ENCODE measurements around the gene MAST4.

MAST4 gene

DNA sequence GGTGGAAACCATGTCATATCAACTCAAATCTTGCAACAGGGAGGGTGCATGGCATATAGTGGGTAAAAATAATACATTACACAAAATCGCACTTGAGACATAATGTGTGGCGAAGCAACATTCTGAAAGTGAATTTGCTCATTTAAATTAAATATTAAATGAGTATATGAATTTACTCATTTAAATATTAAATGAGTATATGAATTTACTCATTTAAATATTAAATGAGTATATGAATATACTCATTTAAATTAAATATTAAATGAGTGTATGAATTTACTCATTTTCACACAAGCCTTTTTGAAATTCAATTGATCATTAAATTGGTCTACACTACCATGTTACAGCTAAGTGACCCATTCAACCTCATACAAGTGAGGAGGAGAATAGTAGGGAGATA is 10.5 kb downstream of the MAST4 start:
- no peak for DNase-seq

DNA sequence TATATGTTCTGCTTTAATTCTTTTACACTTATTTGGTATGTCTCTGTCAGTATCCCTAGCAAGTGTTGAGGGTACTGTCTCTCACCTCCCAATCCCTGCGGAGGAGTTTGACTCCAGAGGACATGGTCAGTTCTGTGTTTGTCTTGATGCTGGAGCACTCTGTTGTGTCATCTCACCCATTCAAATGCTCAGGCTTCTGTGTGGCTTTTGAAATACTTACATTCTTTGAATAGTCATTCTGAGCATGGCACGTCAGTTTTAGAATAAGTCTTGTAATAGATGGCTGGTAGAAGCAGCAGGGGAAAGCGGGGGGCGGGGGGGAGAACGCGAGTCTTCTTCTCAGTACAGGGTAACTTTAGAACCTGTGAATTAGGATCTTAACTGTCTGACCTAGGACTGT is 12.3 kb downstream of the MAST4 start:
- DNase-seq, result no peak

DNA sequence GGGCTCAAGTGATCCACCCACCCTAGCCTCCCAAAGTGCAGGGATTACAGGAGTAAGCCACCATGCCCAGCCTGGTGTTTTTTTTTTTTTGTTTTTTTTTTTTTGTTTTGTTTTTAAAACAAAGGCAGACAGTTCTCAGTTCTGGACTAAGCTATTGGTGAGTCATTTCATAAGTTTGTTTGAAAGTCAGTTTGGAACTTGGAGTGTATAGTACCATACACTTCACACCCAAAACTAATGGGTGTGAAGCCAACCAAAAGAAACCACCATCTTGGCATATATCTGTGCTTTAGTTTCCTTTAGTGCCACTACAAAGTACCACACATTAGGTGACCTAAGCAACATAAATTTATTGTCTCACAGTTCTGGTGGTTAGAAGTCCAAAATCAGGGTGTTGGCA is 13.4 kb downstream of the MAST4 start:
- no peak for DNase-seq

DNA sequence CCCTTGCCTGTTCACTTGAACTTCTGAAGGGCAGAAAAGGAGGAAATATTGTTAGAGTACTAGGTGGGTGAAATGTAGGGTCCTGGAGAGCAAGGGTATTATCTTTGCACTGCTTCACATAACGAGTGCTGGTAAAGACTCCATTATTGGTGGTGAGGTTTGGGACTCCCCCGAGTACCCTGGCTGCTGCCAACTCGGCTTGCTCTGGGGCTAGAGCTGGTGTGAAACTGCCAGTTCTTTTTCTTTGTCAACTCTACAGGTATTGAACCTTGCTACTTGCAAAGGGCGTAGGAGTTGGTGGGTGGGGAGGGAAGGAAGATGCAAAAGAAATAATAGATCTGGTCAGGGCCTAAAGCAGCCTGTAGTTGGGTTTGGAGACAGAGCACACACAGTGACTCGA is 16.0 kb downstream of the MAST4 start:
- DNase-seq, result no peak

DNA sequence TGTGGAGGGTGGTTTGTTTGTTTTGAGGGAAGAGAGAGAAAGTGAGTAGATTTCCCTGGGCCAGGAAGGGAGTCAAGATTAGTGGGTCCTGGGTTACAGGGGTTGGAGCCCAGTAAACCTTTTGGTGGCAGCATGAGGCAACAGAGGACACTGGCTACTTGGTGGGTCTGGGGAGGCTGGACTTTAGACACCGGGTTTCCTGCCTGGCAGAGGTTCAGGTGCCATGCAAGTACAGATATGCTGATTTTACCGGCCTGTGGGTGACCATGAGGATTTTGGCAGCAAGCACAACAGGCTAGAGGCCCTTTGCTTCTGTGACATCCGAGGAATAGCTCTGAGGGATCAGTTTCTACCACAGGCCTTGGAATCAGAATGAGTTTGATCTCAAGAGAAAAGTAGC is 18.9 kb downstream of the MAST4 start:
- no peak for DNase-seq

DNA sequence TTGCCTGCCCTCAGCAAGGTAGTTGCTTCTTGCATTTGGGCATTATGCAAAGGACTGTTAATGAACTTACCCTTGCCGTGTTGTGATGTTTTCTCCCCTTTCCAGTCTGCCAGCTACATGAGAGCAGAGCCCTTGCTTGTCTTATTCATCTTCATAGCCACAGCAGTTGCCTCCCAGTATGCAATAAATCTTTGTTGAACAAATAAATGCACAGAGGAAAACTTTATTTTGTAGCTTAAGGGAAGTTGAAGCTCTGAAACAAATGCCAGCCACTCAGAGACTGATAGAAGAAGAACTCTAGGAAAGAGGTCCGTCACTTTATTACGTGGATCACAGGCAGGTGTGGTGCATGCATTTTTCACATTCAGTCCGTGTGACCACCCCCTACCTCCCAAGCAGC is 19.7 kb downstream of the MAST4 start:
- no peak for DNase-seq

DNA sequence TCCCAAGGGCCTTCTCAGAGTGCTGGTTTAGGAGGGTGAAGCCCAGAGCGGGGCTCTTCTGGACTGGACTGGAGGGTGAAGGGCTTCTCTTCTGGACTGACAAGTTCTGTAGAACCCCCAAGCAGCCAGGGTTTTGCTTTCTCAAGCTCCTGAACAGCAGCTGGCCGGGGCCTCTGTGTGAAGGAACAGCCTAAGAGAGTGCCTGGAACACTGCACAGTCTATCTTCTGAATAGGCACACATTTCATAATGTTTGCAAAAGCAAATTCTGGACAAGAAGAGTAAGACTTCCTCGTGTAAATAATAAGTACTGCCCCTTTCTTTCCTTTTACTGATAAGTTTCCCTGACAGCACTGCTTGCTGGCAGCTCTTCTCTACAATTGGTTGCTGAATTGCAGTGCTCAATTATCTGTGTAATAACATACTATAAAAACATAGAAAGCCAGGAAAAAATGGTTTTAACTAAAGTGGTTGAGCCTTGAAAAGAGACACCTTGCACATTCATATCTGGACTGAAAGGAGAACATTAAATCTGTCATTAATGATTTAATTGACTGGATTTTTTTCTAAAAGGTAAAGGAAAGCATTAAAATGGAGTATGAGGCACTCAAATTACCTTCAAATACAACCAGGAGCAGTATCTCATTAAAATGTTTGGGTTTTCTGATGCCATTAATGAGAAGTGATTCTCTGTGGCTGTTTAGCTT is 20.5 kb downstream of the MAST4 start:
- DNase-seq, result no peak

DNA sequence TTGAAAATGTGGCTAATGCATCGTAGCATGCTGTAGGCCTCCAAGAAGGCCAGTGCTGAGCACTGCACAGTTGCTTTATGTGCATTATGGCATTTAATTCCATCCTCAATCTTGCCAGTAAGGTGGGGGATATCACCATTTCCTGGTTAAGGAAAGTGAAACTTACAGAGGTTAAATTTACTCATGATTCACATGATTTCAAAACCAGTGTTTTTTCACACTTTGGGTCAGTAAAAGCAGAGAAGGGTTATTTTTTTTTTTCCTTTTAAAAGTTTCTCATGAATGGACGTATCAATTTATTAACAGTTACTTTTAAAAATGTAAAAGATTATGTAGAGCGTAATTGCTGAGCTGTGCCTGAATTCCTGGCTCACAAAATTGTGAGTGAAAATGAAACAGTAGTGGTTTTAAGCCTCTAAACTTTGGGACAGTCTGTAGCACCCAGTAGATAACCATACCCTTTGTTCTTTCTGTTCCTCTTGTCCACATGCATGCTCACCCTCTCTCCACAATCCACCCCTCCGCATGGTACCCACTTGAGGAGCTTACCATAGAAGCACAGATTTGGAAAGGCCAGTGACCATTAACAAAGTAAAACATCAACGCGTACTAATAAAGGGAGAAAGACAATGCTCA is 21.2 kb downstream of the MAST4 start:
- peak in 1 of 2 donors; percentile 9 for DNase-seq

DNA sequence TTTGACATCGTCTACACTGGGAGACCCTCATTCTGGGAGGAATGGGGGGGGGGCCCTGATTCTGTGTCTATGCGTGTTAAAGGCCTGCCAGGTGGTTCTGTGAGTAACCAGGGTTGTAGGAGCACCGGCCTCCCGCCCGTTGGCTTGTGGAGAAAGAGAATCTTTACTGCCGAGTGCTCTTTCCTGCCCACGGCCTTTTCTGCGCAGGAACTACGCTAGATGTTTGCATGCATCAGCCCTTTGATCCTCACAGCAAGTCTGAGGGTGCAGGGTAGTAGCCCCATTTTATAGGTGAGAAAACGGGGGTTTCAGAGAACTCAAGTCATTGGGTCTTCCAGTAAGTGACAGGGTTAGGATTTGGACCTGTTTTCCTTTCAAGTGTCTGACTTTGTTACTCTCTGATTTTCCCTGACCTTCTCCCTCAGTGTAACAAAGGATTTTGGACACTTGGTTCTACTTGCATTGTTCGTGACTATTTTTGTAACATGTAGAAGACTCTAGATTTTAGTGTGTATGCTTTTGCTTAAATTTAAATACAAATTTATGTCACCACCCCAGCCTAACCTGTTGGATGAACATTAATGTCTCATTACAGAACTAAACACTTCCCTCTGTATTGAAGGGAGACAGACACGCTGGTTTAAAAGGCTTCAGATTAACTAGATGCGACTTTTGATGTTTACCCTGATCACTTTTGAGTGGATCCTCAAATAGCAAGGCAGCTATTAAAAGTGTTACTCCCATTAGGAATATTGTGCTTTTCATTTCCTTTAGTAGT is 22.0 kb downstream of the MAST4 start:
- DNase-seq, result no peak

DNA sequence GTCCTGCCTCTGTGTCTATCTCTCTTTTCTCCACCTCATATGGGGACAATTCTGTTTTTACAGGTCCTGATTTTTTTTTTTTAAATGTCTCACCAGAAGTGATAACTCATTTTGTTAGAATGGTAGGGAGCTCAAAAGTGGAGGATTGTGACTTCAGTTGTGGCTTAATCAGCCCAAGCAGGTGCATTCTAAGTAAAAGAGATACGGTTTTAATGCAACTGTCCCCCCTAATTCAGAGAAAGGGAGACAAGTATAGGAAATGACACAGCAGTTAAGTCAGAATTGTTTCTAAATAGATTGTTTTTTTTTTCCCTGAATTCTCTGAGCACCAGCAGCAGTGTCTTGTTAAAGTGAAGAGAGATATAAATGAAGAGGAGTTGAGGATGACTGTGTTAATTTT is 24.5 kb downstream of the MAST4 start:
- DNase-seq, result no peak

DNA sequence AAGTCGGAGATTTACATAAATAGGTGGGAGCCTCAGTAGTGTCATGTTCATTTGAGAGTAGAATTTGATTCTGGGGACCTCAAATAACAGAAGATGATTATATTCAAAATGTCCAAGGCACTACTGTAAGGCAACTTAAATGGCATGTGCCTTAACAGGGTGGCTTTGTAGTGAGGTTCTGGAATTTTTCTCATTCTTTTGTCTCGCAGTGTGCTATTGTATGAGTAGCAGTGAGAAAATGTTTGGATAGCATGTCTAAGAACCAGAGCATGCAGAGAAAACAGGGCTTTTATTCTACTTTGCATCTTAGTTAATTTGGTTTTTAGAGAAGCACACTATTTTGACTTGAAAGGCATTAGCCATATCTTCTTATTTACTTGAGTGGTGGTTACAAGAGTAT is 25.0 kb downstream of the MAST4 start:
- DNase-seq, result no peak

DNA sequence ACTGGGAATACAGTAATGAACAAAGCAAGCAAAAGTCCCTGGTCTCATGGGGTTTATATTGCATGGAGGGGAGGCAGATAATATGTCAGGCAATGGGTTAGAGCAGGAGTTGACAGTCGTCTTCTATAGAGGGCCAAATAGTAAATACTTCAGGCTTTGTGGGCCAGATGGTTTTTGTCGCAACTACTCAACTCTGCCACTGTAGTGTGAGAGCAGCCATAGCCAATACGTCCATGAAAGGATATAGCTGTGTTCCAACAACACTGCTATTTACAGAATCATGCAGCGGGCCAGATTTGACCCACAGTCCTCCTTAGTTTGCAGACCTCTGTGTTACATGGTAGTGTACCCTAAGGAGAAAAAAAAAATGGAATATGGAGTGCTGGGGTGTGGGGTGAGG is 25.5 kb downstream of the MAST4 start:
- no peak for DNase-seq

DNA sequence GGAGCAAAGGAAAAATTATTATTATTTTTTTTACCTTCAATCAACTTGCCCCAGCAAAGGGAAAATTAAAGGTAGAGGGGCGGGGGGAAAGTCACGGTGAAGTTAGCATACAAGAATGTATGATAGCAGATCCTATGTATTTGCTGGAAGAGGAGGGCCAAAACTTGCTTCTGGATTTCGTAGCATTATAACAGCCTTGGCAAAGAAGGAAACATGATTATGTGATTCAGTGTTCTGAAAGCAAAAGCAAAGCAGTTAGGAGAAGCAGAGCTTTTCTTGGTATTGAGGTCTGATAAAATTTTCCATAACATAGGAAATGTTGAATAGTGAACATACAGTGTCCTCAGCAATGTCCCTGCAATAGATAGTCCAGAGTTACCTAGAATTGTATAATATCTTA is 32.4 kb downstream of the MAST4 start:
- no peak for DNase-seq

DNA sequence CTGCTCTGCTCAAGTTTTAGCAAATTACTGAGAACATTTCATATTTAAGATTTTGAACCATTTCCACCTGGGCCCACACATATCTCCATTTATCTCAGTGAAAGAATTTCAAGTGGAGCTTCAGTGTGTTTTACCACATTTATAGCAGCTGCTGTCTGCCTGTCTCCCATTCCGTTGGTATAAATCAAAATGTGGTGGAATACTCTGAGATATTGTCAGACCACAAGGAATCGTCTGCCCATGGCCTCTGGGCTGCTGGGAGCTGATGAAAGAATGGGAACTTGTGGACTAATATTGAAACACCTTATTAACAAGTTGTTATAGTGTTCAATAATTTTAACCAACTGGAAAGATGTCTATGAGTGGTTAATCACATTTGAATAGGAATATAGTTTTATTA is 33.3 kb downstream of the MAST4 start:
- DNase-seq, result no peak

DNA sequence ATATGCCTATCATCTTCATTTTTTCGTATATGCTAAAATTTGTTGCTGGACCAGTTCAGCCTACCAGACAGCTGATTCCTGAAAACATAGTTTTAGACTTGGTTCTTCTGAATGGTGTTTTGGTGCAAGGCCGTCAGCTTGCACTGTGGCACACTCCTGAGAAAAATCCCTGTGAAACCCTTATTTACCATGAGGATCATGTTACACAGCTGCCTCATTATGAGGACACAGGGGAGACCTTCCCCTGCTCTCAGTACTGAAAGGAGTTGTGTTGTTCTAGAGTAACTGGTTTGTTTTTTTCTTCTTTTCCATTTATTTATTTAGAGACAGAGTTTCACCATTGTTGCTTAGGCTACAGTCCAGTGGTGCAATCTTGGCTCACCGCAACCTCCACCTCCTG is 37.6 kb downstream of the MAST4 start:
- no peak for DNase-seq

DNA sequence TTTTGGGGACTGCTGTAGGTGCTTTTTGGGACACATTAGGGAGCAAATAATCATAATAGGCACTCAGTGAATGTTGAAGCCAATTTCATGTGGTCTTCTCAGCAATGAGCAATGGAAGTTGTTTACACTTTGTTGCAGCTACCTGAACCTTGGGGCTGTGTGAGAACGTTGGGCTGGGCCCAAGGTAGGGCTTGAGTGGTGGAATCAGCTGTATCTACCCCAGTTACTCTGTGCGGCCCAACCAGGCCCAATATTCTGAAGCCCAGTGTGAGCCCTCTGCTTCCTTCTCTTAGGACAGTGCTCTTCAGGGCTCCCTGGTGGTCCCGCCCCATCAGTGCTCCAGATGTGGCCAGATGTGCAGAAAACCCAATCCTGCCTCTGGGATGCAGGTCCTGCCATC is 38.4 kb downstream of the MAST4 start:
- no peak for DNase-seq

DNA sequence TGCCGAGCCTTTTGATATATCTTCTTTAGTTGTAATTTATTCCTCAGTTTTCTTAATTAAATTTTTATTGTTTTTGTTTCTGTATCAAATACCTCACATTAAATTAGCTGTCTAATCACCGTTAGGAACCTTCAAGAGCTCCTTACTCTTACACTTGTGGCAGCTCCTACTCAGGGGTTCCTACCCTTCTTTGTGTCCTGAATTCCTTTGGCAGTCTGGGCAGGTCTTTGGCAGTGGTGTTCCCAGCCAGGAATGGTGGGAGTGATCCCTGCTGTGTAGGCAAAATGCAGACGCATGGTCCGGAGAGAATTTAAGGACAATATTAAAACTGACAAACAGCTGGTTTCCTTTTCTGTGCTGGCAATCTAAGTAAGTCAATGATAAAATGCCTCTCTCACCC is 41.8 kb downstream of the MAST4 start:
- no peak for DNase-seq

DNA sequence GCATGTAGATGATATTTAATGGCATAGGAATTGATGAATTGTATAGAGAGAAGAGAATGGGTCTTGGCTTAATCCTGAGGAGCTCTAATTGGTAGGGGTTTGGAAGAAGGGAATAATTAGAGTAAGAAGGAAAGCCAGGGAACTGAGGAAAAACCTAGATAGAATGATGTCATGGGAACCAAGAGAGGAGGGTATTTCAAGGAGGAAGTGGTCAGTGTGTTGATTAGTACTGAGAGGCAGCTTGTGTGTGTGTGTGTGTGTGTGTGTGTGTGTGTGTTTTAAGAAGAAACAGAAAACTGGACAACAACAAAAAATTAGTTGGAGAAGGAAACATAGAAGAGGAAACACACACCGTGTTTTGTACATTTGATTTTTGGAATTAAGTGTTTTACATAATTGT is 42.8 kb downstream of the MAST4 start:
- DNase-seq, result peak; percentile 60 to 61

DNA sequence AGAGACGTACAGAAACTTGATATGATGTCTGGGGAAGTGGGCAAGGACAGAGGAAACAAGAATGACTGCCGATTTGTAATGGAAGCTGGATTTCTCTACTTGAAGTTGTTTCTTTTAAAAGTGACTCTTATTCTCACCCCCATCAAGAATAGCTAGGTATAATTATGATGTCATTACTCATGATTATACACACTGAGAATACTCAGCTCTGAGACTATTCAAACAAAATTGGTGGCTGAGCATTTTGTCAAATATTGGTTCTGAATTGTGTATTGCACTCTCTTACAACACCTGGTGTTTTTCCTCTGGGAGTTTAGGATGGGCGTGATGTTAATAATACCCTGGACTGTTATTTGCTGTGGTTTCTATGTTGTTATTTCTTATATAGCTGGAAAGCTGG is 46.3 kb downstream of the MAST4 start:
- no peak for DNase-seq

DNA sequence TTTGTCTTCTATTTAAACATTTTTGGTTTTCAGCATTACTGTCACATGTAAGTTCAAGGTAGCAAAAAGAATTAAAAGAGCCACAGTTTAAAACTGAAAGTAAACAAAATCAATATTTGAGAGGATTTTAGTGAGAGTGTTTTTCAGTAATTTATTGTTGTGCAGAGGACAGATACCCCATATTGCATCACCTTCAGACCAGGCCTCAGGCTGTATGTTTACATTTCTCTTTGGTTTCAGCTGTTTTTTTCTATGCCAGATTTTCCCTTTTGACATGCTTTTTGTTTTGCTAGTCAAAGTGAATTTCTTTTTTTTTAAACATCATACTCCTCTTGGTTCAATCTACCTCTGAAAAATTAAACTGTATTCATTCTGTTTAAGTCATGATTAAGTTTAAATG is 47.2 kb downstream of the MAST4 start:
- DNase-seq, result no peak

DNA sequence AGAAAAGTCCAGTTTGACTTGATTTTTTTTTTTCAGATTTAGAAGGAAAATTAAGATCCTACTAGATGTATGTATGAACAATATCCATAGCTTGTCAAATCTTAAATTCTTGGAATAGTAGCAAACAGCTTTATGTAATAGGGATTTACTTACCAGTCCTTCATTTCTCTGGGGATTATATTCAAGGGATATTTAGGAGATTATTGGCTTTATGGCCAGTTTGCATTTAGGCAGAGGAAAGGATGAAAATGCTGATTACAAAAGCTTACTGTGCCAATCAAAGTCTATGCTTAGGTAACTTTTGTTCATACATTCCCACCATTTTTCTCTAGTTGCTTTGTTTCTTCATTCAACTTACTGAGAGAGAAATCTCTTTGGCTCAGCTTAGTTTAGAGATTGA is 47.9 kb downstream of the MAST4 start:
- DNase-seq, result no peak

DNA sequence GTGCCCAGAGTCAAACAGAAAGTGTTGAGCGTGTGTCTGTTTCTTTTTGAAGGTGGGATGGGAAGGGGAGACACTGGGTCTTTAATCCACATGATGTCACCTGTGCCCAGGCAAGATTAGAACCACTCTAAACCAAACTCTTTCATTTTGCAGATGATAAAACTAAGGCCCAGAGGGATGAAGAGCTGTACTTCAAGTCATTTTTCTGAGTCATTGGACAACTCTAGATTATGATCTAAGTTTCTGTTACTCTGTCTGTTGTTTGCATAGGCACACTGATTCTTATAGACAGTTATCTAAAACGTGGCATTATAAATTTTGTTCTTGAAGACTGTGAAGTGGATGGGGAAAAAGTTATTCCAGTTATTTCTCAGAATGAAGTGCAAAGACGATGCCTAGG is 48.8 kb downstream of the MAST4 start:
- DNase-seq, result no peak

DNA sequence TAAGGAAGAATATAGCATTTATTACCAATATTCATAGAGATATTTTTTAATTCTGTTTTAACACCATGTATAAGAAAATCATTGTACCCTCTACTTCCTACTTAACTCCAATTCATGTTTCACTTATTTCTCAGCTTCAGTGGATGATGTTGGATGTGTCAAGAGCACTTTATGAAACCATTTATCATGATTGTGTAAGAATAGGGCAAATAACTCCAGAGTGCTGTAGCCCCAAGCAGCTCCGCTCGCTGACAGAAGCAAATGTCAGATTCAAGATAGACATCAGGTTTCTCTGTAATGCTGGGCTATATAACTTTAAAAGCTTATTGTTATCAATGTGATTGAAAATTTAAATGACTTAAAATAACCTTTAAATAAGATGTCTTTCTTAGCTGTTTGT is 50.4 kb downstream of the MAST4 start:
- DNase-seq, result peak in 1 of 2 donors; percentile 15

DNA sequence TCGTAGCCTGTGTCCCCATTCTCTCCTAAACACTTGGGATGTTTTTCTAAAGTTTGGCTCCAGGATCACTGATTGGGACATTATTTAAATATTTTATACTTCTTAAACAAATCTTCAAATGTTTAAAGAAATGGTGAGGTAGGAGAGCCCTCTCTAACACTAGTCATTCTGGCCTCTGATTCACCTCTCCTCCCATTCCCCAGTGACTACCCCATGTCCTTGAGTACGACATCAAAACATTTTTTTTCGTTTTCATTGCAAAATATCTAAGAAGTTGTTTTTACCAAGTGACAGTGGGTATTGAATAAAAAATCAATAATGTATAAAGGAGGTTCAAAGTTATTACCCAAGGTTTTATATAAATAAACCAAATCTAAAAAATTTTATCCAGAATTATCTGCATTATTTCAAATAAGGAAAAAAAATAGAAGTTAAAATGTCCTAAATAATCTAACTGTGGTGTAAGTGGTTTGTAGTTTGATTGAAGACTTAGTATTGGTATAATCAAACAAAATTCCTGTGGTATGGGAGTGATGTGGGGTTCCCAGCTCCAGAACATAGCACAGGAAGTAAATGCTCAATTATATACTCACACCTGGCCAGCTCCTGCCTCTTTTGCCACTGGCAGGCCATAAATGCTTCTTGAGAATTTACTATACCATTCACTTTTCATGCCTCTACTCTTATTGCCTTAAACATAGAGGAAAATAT is 51.1 kb downstream of the MAST4 start:
- DNase-seq, result no peak

All from inflammatory macrophage treated with lipopolysaccharide for 1 hour (primary cell).